Measurements from ENCODE around the gene RFX2.
A peak's percentile ranks its signal among the peaks of the same experiment; 100 is the strongest.
"Not testable (repeated sequence)": the region's sequence is repeated elsewhere in the genome, so short reads cannot be mapped to it uniquely, and the experiment has no call there.

RFX2 gene

DNA sequence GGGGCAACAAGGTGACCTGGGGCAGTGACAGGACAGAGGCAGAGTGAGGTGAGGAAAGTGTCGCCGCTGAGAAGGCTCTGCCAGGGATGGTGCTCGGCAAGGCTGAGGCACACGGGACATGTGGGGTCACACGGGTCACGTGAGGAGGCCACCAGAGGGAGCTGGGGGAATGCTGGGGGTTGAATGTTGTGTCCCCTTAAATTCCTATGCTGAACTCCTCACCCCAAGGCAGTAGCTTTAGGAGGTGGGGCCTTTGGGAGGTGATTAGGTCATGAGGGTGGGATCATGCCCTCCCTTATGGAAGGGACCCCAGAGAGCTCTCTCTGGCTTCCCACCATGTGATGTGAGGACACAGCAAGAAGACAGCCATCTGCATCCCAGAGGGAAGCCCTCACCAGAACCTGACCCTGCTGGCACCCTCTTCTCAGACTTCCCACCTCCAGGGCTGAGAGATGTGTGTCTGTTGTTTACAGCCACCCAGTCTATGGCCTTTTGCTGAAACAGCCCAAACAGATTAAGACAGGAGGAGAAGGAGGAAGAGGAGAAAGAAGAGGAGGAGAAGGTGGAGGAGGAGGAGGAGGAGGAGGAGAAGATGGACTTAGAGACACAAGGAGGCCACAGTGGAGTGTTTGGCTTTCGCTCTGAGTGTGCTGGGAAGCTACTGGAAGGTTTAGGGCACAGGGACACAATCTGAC, 35.4 kb downstream of the RFX2 start:
- DNase-seq (ENCODE audit: low read depth): no peak

DNA sequence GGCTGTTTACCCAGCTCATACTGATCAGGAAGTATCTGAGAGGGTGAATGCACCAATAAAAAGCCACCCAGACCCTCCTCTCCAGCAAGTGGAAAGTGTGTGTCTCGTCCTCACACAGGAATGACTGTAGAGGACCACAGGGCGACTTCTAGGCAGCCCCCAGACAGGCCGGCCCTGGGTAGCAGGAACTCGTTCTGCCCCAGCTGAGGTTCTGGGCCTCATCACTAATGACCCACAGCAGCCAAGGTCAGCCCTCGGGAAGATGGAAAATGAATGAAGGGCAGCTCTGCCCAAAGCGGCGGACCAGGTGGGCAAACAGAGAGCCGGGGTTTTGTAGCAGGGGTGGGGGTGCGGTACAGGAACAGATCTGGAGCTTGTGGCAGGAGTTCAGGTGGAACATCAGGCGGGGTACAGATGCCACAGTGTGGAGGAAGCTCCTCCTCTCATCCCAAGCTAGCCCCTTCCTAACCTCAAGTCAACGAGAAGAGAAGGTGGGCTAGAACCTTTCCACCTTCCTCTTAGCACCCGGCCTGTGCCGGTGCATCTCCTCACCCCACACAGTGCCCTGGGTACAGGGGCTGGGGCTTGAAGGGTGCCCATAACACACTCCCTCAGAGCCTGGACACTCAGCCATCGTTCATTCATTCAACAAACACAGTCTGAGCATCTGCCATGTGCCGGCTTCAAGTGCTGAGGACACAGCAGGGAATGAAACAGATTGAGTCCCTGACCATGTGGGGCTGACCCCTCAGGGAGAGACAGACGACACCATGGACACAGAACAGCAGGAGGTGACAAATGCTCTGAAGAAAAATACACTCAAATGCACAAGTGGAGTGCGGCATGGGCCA, 36.2 kb downstream of the RFX2 start:
- DNase-seq (ENCODE audit: low read depth): no peak

DNA sequence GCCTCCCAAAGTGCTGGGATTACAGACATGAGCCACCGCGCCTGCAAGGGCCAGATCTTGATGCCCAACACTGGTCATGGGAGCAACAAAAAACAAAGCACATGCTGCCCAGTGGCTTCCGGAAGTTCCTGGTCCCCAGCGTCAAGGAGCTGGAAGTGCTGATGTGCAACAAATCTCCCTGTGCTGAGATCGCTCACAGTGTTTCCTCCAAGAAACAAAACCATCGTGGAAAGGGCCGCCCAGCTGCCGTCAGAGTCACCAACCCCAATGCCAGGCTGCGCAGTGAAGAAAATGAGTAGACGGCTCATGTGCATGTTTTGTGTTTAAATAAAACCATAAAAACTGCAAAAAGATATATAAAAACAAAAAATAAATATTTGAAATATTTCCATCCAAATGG, 37.1 kb downstream of the RFX2 start:
- not testable (repeated sequence) for DNase-seq (ENCODE audit: low read depth)

DNA sequence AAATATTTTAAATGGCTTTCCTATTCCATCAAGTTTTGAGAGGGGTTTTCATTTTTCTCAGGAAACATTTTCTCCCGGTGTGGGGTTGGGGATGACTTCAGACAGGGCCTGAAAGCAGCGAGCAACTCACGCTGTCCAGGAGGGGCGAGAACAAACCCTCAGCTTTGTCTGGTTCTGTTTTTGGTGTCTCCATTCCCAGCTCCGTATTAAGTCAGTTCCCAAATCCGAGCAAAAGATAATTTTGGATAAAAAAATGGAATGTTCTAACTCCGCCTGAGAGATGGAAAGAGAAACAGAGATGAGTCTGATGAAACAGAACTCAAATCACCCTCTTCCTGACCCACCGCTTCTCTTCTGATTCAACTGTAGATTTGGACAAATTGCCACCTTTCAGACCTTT, 38.4 kb downstream of the RFX2 start:
- DNase-seq (ENCODE audit: low read depth): no peak

DNA sequence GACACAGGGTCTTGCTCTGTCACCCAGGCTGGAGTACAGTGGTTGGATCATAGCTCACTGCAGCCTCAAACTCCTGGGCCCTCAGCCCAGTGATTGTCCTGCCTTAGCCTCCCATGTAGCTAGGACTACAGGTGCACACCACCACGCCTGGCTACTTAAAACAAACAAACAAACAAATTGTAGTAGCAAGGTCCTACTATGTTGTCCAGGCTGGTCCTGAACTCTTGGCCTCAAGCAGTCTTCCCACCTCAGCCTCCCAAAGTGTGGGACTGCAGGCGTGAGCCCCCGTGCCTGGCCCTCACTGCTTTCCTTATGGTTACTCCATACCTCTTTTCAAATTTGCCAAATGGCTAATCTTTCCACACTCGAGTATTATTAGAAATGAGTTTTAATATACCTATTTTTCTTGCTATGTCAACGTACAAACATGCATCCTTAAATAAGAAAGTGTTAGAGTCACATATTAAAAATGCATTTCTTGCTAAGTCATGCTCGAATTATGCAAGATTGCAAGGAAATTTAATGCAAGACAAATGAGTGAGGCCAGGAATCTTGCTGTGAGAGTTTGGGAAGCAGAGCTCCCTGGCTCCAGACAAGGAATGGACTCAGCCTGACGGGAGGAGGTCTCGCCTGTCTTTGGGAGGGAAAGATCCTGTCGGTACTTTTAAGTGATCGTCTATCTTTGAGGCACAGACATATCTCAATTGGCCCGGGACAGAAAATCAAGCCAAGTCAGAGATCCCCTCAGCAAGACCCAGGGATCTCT, 39.4 kb downstream of the RFX2 start:
- DNase-seq (ENCODE audit: low read depth): no peak

DNA sequence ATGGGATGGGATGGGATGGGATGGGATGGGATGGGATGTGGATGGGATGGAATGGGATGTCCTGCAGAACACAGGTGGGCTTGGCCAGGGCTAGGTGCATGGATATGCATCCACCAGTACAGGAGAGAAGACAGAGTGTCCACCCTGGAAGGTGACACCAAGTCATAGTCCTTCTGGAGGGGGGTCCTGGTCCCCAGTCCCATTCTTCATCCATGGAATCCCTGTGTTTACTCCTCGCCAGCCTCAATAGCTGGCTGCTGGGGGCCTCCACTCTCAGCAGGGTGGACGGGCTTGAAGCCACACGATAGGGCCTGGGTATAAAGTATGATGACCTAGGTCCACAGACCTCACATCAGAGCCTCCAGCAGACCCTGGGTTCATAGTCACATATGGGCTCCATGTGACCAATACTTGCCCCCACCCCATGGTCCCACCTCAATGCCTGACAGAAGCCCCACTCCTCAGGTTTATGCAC, 40.1 kb downstream of the RFX2 start:
- no peak for DNase-seq (ENCODE audit: low read depth)

DNA sequence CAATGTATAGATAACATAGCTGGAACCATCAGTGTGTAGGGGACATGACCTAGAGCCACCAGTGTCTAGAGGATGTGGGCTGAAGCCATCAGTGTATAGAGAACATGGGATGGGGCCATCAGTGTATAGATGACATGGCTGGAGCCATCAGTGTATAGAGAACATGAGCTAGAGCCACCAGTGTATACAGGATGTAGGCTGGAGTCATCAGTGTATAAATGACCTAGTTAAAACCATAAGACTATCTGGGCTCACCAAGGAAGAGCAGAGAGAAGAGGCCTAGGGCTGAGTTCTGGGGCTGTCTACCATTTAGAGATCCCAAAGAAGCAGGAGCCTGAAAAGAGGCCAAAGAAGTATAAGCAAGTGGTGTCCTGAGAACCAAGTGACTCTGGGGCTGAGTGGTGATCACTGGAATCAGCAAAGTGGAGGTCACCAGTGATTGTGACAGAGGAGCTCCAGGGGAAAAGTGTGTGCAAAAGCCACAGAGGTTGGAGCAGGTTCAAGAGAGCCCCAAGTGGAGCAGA, 41.0 kb downstream of the RFX2 start:
- no peak for DNase-seq (ENCODE audit: low read depth)

DNA sequence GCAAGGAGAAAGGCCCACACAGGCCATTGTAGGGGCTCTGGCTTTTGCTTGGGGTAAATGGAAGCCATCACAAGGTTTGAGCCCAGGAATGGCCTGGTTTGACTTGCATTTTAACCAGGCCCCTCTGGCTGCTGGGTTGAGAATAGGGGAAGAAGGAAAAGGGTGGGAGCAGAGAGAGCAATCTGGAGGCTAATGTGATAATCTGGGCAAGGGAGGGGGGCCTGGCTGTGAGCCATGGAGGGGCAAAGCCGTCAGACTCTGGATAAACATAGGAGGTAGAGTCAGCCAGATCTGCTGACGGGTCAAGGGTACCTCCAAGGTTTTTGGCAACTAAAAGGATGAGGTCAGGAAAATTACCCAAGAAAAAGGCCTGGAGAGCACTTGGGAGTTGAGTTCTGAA, 41.6 kb downstream of the RFX2 start:
- DNase-seq (ENCODE audit: low read depth): no peak

DNA sequence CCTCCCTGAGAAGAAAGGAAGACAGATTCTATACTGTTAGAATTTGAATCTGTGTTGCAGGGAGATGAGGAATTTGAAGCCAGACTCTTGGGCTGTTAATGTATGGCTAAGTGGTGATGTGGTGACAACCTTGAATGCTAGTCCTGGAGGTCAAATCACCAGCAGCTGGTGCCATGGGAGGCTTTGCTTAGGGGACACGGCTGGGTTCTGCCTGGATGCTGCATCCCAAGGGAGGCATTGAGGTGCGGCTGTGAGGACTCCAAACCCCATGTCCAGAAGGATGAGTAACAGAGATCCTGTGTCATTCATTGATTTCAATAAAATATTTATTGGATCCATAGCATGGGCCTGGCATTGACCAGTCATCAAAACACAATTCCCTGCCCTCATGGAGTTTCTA, 42.3 kb downstream of the RFX2 start:
- no peak for DNase-seq (ENCODE audit: low read depth)

DNA sequence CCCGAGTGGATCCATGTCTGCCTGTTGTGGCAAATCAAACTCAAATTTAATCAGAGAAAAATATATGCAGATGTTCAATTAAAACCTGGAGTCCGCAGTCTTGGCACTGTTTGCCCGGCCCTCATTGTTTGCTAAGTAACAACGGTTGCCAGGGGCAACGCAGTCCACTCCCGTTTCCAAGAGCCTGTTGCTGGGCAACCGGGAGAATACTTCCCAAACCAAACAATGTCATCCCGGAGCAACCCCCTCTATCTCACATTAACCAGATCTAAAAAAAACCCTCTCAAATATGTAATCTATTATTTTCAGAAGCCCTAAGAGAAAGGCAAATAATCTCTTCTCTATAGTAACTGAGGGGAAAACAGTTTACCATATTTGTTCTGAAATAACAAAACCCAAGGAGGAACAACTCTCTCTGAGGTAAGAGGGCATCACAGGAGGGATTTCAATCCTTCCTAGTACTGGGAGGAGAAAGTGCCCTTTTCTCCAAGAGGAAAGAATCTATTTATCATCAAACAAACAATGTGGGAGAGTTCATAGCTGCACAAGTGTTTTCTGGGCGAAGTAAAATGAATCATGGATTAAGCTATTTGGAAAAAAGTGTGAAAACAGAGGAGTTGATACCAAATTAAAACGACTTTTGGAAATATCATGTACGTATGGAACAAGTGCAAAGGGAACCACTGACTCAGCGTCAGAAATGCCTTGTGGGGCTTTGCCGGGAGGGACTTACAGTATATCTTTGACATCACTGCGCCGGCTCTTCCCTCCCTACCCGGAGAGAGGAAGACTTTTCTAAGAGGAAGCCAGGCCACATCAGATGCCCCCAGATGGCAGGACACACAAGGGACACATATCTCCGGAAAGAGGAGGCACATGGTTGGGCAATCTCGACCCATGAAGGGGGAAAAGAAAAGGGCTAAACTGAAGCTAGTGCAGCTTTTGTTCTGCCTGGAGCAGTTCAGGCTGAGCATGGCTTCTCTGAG, 43.3 kb downstream of the RFX2 start:
- DNase-seq (ENCODE audit: low read depth): no peak

DNA sequence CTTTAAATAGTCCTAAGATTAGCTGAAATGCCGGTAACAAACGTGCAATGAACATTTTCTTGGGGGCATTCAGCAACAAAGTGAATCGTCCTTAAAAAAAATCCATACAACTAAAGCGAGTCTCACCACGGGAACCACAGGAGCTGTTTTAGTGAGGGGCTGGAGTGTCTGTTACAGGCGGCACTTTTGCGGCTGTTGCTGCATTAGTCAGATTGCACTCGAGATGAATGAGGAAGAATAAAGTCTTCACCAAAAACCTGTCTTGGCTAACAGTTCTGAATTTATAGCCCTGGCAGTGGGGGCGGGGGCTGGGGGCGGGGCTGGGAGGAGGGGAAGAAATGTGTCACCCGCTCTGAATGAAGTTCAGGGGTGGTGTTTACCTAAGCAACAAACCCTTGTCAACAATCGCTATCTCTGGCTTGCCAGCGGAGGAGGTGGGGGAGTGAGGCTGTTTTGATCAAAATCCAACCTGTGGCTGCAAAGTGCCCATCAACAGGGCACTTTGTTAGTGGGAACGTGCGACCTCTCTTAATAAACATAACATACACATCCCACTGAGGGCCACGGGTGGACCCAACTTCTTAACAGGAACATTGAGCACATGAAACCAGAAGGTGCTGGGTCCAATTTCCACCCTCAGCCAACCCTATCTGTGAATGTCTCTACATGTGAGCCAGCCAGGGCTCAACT, 44.5 kb downstream of the RFX2 start:
- peak; percentile 49 for DNase-seq (ENCODE audit: low read depth)

DNA sequence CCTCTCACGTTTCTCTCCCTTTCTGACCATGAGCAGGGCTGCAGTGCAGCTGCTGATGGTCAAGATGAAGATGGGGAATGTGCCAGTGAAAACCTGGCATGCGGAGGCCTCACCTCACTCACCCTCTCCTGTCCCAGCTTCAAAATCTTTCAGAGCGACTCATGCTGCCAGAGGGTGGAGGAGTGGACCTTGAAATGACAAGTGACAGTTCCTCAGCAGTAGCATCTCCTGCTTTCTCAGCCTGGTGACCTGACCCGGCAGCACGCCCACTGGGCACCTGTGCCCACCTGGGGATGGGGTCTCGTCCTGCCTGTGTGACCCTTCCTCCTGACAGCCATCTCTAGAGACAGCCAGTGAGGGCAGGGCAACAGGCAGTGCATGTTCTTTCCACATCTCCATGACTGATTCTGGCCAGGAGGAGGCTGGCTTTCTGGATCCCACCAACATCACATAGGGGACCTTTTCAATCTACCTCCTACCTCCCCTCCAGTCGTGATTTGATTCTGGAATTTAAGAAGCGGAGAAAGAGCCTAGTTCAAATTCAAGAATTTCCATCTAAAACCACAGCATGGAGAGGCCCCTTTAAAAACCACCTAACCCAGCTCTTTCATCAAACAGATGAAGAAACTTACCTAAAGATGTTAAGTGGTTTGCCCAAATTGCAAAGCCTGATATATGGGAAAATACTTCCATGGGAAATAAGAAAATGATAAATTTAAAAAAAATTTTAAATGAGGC, 45.8 kb downstream of the RFX2 start:
- no peak for DNase-seq (ENCODE audit: low read depth)

DNA sequence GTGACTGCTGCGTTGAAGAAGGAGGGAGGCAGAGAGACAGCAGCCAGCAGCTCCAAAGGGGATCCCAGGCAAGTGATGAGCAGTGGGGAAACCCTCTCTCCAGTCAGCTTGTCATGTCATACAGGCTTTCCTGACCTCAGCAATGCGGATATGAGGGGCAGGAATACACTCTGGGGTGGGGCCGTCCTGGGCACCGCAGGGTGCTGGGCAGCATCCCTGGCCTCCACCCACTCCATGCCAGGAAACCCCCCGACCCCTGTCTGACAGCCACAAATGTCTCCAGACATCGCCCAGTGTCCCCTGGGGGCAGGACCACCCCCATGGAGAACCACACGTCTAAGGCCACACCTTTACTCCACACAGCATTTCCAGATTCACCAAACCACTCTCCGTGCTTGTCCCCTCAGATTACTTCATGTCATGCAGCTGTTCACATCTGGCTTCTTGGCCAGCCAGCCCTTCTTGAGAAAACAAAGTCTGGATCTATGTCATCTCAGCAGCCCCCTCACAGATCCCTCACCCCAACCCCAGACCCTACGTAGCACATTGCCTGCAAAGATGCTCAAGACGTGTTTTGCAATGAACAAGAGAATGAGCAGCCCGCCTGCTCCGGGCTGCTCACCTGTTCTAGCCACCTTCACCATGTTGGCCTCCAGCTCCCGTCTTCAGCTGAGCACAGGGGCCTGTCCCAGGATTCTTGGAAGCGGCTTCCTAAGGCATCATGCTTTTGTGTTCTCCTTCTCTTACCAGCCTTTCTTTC, 46.5 kb downstream of the RFX2 start:
- DNase-seq (ENCODE audit: low read depth): no peak

DNA sequence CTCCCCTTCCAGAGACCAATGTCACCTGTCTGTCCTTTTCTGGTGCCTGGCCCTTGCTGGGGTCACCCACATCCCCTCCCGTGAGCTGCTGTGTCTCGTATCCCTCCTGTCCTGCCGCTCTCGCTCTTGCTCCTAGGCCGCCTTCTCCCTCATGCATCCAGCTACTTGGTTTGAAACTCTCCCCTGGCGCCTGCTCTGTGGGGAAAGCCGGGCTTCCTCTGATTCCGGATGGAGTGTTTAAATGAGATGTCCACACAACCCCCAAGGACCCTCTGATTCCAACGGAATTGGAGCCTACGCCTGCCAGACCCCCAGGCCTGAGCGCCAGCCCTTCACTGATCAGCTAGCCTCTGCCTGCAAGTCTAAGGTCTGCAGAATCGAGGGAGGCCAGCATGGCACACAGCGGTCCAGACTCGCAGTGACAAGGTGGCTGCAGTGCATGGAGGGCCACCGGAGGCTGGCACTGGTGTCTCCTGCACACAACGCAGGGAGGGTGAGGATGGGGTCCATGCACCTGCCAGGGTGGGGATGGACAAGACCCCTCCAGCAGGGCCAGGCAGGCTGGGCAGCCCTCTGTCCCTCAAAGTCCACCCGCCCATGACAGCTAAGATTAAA, 47.2 kb downstream of the RFX2 start:
- no peak for DNase-seq (ENCODE audit: low read depth)

DNA sequence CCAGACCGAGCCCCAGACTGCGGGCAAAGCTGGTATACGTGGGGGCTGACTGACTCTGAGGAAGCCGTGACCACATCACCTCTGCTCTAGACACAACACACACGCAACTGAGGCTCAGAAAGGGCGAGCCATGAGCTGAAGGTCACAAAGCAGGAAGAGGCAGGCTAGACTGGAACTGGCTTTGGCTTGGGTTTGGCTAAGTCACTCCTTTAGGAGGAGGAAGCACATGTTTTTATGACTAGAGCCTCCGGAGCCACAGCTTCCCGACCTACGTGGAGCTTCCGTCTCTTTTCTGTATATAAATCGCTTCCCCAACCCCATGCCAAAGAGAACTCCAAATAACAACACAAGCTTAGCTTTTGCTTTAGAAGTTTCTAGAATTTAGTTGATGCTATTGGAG, 48.0 kb downstream of the RFX2 start:
- peak; percentile 34 for DNase-seq (ENCODE audit: low read depth)

DNA sequence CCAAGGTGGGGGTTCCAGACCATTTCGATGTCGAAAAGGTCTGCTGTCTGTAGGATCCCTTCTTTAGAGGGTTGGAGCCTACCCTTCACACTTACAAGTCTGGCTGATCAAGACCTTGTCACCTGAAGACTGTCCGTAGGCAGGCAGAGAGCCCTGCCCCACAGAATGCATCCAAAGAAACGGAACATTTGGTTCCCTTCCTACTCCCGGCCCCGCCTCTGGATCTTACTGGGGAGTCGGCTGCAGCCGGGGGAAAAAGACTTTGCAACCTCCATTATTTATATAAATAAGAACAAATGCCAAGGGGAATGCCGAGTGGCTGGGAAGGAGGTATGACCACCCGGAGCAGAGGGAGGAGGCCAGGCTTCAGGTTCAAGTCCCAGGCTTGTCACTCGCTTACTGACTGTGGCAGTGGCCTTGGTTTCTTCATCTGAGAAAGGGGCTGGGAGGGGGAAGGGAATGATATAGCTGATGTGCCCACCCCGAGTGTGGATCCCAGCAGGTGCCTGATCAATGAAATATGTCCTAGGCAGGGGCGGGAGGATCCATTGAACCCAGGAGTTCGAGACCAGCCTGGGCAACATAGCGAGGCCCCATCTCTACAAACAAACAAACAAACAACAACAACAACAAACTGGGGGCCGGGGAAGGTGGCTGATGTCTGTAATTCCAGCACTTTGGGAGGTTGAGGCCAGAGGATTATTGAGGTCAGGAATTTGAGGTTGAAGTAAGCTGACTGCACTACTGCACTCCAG, 48.7 kb downstream of the RFX2 start:
- no peak for DNase-seq (ENCODE audit: low read depth)

DNA sequence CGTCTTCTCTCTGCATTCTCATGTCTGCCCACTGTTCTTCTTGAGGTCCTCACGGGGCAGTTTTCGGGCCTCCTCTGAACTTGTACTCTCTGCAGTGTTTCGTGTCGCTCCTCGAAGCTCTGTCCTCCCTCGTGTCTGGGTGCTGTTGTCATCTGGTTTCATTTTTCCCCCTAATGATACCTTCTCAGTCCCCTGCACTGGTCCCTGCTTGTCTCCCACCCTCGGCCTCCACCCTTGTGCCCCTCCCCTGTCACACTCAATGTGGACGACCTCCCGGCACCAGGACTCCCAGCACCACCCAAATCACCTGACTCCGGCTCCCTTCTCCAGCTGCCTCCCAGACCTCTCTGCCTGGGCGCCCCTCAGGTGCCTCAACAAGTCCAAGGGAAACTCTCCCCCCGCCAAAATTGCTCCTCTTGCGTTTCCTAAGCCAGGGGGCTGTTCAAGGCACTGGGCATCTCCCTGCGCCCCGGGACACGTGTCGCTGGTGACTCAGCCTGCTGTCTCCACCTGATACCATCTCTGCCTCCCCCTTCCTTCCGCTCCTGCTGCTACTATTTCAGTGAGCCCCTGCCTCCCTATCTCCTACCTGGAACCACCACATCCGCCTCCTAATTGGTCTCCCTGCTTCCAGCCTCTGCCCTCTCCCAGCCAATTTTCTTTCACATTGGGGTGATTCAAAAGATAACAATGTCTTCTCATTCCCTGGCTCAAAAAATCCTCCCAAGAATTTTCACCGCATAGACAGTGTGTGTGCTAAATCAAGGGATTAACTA, 49.5 kb downstream of the RFX2 start:
- DNase-seq (ENCODE audit: low read depth): peak; percentile 18
